GM12892 (cell line): ENCODE measurements around the gene ZFP64.

Experiments used
- POLR2A ChIP-seq: IDR thresholded peaks from 2 replicates; pipeline ENCODE4 v1.6.1; 2011; ENCODE audit warnings: low read depth, low read length, control low read depth
- POLR2AphosphoS5 ChIP-seq: IDR thresholded peaks from 2 replicates; pipeline ENCODE4 v1.6.1; 2011; ENCODE audit warnings: low read depth, low read length, control low read depth
- TAF1 ChIP-seq: IDR thresholded peaks from 2 replicates; pipeline ENCODE4 v1.6.1; 2011; ENCODE audit warnings: low read depth, mild to moderate bottlenecking, control low read depth, low read length, borderline replicate concordance

DNA sequence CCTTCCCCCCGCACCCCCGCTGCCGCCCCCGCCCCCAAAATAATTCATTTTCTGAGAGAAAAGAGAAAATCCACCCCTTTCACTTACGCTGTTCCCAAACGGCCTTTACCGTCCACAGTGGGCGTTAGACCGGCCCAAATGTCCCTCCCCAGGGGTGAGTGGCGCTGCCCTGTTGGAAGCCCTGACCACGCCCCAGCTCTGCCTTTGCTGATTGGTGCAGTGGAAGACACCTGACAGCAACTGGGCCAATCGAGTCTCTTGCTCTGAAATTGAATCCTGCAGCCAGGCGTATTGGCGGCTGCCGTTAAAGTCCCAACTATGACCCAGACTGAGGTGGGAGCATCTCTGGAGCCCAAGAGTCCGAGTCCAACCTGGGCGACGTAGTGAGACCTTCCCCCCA, 15.7 kb downstream of the ZFP64 start:
- no peak for TF ChIP-seq POLR2A
- no peak for TF ChIP-seq POLR2AphosphoS5
- no peak for TF ChIP-seq TAF1
